Esophagus squamous epithelium (tissue), 5 donors: ENCODE data around the gene HAUS7. TPM values are rescaled to one million over a fixed set of nuclear protein-coding genes. Genes with fewer than 3 reads are reported as not detected.

Source experiments
- DNase-seq: peaks from one replicate; lab custom pipeline; 2025; lab: John Stamatoyannopoulos, UW
- H3K27ac ChIP-seq, 4 donors: fragments of 200-600 bp; sonication (generic); one replicate each; pipeline ENCODE4 v1.5.1; 2016 to 2019; ENCODE audit warnings: mild to moderate bottlenecking in 1 of 4
- H3K27me3 ChIP-seq, 4 donors: fragments of 200-600 bp; sonication (generic); 1 replicate in 3 of 4; 2 replicates in 1 of 4; pipeline versions ENCODE4 v1.5.1 to v1.6.0; 2017 to 2021; ENCODE audit warnings: antibody characterized with exemption in 1 of 4
- H3K36me3 ChIP-seq, 3 donors: fragments of 200-600 bp; sonication (generic); one replicate each; pipeline ENCODE4 v1.5.1; 2016 to 2019
- H3K4me1 ChIP-seq, 3 donors: fragments of 200-600 bp; sonication (generic); one replicate each; pipeline ENCODE4 v1.5.1; 2017 to 2019
- H3K4me3 ChIP-seq, 4 donors: fragments of 200-600 bp; sonication (generic); 1 replicate in 3 of 4; 2 replicates in 1 of 4; pipeline ENCODE4 v1.5.1; 2016 to 2019; ENCODE audit warnings: mild to moderate bottlenecking in 2 of 4, moderate library complexity in 1 of 4
- H3K9me3 ChIP-seq, 3 donors: fragments of 200-600 bp; sonication (generic); one replicate each; pipeline ENCODE4 v1.5.1; 2016 to 2019
- POLR2A ChIP-seq, 4 donors: fragments of 450-650 bp; IDR thresholded peaks; one replicate each; pipeline ENCODE4 v1.6.1; 2017; ENCODE audit warnings: antibody characterized with exemption in 4 of 4, mild to moderate bottlenecking in 4 of 4, moderate library complexity in 3 of 4
- WGBS, 2 donors: methylation state at CpG; one replicate each; pipeline ENCODE4 v1.1.5; 2018; 5-methylcytosine and 5-hydroxymethylcytosine counted together
- intact Hi-C: fragments of 100-400 bp; cut with DNase I; formaldehyde crosslinking; loops from one replicate; pipeline ENCODE4 v1.15.0; 2022
- total RNA-seq, 4 donors: library from RNA; depleted of rRNA; stranded (reverse); fragments of >200 nt; gene quantifications; one replicate each; pipeline ENCODE4 v1.1.0, GENCODE V29; 2016
- TF ChIP-seq, protein P1 (sequence below), 6 experiments: fragments of 450-650 bp in 4 of 6; fragments of 200-600 bp in 2 of 6; sonication (generic) in 2 of 6; IDR thresholded peaks; one replicate each; pipeline ENCODE4 v1.5.1; 2016 to 2019; ENCODE audit warnings: antibody characterized with exemption in 6 of 6, mild to moderate bottlenecking in 4 of 6, moderate library complexity in 4 of 6
- donor health status: DM: yes; HTN: yes; CAD: no.

The HAUS7 gene
- total RNA-seq, 4 donors from 2014 or later = 8.8 to 21.0 (median 12.1) TPM

DNA sequence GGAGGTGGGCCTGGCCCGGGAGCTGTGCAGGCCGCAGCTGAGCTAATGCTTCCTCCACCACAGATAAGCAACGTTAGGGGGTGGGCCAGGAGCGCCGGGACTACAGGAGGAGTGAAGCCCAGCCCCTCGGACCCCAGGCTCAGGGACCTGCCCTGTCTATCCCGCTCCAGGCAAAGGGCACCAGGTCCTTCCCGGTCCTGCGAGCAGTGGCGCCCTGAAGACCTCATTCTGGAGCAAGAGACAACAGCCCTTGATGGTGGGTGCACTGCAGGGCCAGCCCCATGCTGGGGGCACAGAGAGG, 23.8 kb downstream of the HAUS7 start:
- Histone ChIP-seq H3K4me3 (no peak overlapping the region), H3K4me1 (peaks cover 0 to 7% (median 0%) of the 10 kb centered on the region in 3 donors), H3K27ac (no peak overlapping the region), H3K9me3 (no peaks in the 10 kb centered on the region), H3K36me3 (peaks cover 0 to 26% (median 0%) of the 10 kb centered on the region in 3 donors), H3K27me3 (no peaks in the 10 kb centered on the region)
- TF ChIP-seq POLR2A (IDR thresholded peaks at IDR 0.05) = no peak
- TF ChIP-seq, protein P1, sequence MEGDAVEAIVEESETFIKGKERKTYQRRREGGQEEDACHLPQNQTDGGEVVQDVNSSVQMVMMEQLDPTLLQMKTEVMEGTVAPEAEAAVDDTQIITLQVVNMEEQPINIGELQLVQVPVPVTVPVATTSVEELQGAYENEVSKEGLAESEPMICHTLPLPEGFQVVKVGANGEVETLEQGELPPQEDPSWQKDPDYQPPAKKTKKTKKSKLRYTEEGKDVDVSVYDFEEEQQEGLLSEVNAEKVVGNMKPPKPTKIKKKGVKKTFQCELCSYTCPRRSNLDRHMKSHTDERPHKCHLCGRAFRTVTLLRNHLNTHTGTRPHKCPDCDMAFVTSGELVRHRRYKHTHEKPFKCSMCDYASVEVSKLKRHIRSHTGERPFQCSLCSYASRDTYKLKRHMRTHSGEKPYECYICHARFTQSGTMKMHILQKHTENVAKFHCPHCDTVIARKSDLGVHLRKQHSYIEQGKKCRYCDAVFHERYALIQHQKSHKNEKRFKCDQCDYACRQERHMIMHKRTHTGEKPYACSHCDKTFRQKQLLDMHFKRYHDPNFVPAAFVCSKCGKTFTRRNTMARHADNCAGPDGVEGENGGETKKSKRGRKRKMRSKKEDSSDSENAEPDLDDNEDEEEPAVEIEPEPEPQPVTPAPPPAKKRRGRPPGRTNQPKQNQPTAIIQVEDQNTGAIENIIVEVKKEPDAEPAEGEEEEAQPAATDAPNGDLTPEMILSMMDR (IDR thresholded peaks at IDR 0.05) = no peak
- DNase-seq = no peak
- no CpG with 5 or more reads among the region's 10 CpGs for WGBS, 2 donors
- intact Hi-C loops = no loop called here

- intact Hi-C loops = no loop called here
Observed at GRCh38 chrX:153445856-153446635, 24.3 kb downstream of the HAUS7 start, which contains the start of gene TREX2. TREX2 (minus strand) TSS chrX:153446056; CDS start chrX:153445430, 626 bp downstream.

DNA sequence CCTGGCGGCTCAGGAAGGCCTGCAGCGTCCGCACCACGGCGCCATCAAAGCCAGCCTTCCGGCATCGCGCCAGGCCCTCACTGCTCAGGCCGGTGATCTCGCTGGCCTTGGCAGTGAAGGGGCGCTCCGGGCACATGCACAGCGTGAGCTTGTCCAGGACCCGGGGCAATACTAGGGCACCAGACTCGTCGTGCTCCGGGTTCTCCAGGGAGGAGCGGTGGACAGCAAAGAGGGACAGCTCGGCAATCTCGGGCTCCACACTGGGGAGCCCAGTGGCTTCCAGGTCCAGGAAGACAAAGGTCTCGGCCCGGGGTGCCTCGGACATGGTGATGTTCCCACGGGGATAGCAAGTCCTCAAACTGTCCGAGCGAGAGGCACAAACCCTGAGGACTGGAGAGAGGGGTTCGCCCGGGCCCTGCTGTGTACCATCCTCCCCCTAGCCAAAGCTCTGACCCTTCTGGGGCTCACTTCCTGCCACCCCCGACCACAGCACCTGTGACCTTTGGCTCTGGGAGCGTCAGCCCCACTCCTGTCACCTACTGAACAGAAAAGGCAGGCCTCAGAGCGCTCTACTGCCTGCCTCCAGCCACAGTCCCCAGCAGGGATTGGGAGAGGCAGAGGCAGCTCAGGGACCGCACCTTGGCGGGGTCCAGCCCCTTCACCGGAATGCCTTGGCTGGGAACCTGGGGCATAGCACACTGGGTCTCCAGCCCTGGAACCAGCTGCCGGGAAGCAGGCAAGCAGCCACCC, 25.1 kb downstream of the HAUS7 start:
- WGBS, 2 donors = 84% methylated on average over 5 of the region's 35 CpGs; no CpG with 5 or more reads in 1 of the 2 donors
- H3K9me3 ChIP-seq = no peaks in the 10 kb centered on the region
- peaks cover 0 to 15% (median 0%) of the 10 kb centered on the region in 3 donors for H3K36me3 ChIP-seq
- DNase-seq = no peak
- no peak overlapping the region for H3K27ac ChIP-seq
- no peaks in the 10 kb centered on the region for H3K27me3 ChIP-seq
- intact Hi-C loops = no loop called here
- no peak overlapping the region for H3K4me3 ChIP-seq
- H3K4me1 ChIP-seq = peaks cover 0 to 14% (median 0%) of the 10 kb centered on the region in 3 donors
- TF ChIP-seq, protein P1 (IDR thresholded peaks at IDR 0.05) = no peak
- TF ChIP-seq POLR2A (IDR thresholded peaks at IDR 0.05) = no peak

More at GRCh38 chrX:153445856-153446635, 24.3 kb downstream of the HAUS7 start, which contains the start of gene TREX2:
- Histone ChIP-seq H3K4me1 (peaks cover 0 to 12% (median 0%) of the 10 kb centered on the region in 3 donors), H3K27me3 (no peaks in the 10 kb centered on the region), H3K4me3 (no peak within 1 kb of the TSS), H3K27ac (no peak within 1 kb of the TSS), H3K9me3 (no peaks in the 10 kb centered on the region), H3K36me3 (peaks cover 0 to 22% (median 0%) of the 10 kb centered on the region in 3 donors)
- DNase-seq = no peak
- TF ChIP-seq, protein P1 (IDR thresholded peaks at IDR 0.05) = no peak
- TF ChIP-seq POLR2A (IDR thresholded peaks at IDR 0.05) = no peak
- WGBS, 2 donors = no CpG with 5 or more reads among the region's 30 CpGs

DNA sequence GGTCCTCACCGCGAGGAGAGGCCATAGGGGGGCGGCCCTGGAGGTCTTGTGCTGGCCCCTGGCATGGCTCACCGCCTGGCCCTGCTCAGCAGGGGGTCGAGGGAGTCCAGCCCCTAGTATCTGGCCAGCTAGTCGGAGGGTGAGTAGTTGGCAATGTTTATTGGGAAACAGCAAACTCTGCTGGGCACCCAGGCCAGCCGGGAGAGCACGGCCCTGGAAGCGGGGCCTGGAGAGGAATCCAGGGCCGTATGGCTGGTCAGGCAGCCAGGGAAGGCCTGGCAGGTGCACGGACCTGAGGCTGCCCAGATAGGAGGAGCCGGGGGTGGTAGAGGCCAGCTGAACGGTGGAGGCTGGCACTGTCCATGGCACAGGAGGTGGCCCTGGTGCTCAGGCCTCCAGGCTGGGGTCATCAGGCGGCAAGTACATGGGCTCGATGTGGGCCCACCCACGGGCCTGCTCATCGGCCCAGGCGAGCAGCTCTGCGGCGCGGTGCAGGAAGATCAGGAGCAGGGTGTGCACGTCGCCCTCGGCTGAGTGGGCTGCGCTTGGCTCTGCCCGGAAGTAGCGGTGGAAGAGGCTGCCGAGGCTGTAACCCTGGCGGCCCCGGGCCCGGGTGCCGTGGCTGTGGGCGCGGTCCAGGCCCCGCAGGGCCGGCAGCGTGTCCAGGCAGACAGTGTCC, 25.9 kb downstream of the HAUS7 start:
- Histone ChIP-seq H3K4me3 (no peak overlapping the region), H3K27ac (no peak overlapping the region), H3K4me1 (peaks cover 0 to 14% (median 0%) of the 10 kb centered on the region in 3 donors), H3K36me3 (peaks cover 0 to 9% (median 0%) of the 10 kb centered on the region in 3 donors), H3K9me3 (no peaks in the 10 kb centered on the region), H3K27me3 (peaks cover 0 to 6% (median 0%) of the 10 kb centered on the region in 4 donors)
- DNase-seq = no peak
- intact Hi-C loops = no loop called here
- WGBS, 2 donors = 87% methylated on average over 6 of the region's 37 CpGs; no CpG with 5 or more reads in 1 of the 2 donors
- TF ChIP-seq, protein P1 (IDR thresholded peaks at IDR 0.05) = no peak
- TF ChIP-seq POLR2A (IDR thresholded peaks at IDR 0.05) = no peak
